Measurements from ENCODE around the gene SPACA5.

GRCh38 chrX:48043056-48043455 is 36.3 kb downstream of the SPACA5 start:
- TF ChIP-seq POLR2A (IDR thresholded peaks at IDR 0.05; ENCODE audit: low read length) (no peak), GATA1 (IDR thresholded peaks at IDR 0.05; ENCODE audit: low read depth, low read length) (no peak)
